Kidney epithelial cell (primary cell): ENCODE measurements around the gene C9orf72. TPM values are rescaled to one million over a fixed set of nuclear protein-coding genes. Genes with fewer than 3 reads are reported as not detected.

Source experiments
- DNase-seq: peaks from one replicate; pipeline ENCODE4 v3.0.0-alpha.2; 2010; ENCODE audit warnings: low read depth
- H3K27me3 ChIP-seq: 2 replicates; pipeline ENCODE4 v1.6.0; 2011; ENCODE audit warnings: low read length; ENCODE audit not compliant: control insufficient read depth, insufficient read depth
- H3K36me3 ChIP-seq: 2 replicates; pipeline ENCODE4 v1.5.1; 2011; ENCODE audit warnings: low read length; ENCODE audit not compliant: control insufficient read depth, insufficient read depth
- H3K4me3 ChIP-seq: 2 replicates; pipeline ENCODE4 v1.5.1; 2011; ENCODE audit warnings: low read depth, mild to moderate bottlenecking, control low read depth, low read length
- CTCF ChIP-seq: IDR thresholded peaks from 2 replicates; pipeline ENCODE4 v1.5.1; 2011; ENCODE audit warnings: mild to moderate bottlenecking, moderate library complexity, low read length, control low read depth, inconsistent platforms; ENCODE audit not compliant: insufficient read depth, poor library complexity, severe bottlenecking
- total RNA-seq: library from RNA; depleted of rRNA; stranded (reverse); fragments of >200 nt; gene quantifications from 2 replicates; pipeline ENCODE4 v1.2.3, GENCODE V29; 2015

The C9orf72 gene
- total RNA-seq, 1 donor from 2014 or later, result 10.2 TPM

DNA sequence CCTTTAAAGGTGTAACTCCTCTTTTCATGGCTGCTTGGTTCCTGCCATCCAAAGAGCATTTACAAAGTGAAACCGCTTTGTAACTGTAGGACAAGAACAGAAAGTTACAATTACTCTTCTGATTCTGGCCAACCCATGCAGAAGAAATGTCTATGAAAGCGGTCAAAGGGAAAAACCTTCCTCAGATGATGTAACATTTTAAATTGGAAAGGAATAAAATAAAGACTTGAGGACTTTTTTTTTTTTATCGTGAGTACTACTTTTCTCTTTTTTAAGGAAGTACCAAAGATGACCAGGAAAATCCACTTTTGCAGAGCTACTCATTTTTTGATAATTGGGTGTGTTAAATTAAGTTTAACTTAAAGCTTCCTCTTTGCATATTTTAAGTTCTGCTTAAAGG lies 13.0 kb upstream of the C9orf72 start:
- TF ChIP-seq CTCF, result no peak
- Histone ChIP-seq H3K4me3 (no peak overlapping the region), H3K36me3 (no peaks in the 10 kb centered on the region), H3K27me3 (no peaks in the 10 kb centered on the region)
- DNase-seq, result no peak

DNA sequence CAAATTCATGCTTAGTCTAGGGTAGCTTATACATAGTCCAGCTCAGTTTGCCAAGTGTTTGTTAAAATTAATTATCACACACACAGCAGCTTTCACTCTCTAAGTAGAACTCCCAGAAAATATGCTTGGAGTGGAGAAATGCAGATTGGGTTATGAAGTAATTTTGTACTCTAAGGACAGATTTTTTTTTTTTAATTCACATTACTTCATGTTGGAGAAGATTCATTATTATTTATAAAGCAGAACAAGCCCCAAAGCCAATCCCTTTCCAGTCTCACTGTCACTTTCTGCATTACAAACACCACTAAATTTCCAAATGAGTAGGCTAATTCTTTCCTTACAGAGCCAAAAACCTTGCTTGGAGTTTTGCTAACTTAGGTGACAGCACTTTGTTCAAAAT lies 11.7 kb upstream of the C9orf72 start:
- TF ChIP-seq CTCF, result no peak
- no peaks in the 10 kb centered on the region for H3K27me3 ChIP-seq
- no peaks in the 10 kb centered on the region for H3K36me3 ChIP-seq
- DNase-seq, result no peak
- no peak overlapping the region for H3K4me3 ChIP-seq

DNA sequence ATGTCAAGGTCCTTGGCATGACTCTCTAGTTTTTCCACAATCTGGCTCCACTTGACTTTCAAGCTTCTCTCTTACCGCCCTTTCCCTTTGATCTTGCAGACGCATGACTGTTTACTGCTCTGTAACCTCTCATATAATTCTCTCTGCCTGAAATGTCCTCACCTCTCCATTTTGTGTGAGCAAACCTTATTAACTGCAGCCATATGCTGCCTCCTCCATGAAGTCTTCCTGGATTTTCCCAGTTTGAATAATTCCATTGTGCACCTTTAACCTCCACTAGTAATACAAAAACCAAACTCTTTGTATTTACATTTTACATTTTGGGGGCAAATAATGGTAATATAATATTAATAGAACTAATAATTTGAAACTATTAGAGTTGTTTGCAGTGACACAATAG lies 9.5 kb upstream of the C9orf72 start:
- Histone ChIP-seq H3K4me3 (no peak overlapping the region), H3K36me3 (no peaks in the 10 kb centered on the region), H3K27me3 (no peaks in the 10 kb centered on the region)
- DNase-seq, result no peak
- TF ChIP-seq CTCF, result no peak

DNA sequence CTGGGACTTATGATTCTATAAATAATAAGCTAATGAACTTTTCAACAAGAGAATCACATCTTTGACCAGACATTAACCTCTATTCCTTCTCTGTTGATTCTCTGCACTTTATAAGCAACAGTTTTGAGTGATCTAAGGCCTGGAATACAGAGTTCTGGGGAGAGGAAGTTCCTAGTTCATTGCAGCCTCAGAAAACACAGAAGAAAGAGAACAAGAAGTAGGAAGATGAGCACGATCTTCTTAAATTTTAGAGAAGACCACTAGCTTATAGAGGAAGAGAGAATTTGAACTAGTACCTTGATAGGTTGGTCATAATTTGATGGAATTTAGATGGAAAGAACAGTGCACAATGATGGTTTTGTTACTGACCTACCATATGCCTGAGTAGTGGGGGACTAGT lies 8.5 kb upstream of the C9orf72 start:
- DNase-seq, result no peak
- no peaks in the 10 kb centered on the region for H3K36me3 ChIP-seq
- no peaks in the 10 kb centered on the region for H3K27me3 ChIP-seq
- TF ChIP-seq CTCF, result no peak
- no peak overlapping the region for H3K4me3 ChIP-seq

- no peaks in the 10 kb centered on the region for H3K36me3 ChIP-seq
- peak overlapping the region; percentile 72 for H3K4me3 ChIP-seq
- no peak for TF ChIP-seq CTCF
- no peaks in the 10 kb centered on the region for H3K27me3 ChIP-seq
- DNase-seq, result peak; percentile 100
These were observed 631 bp upstream of the C9orf72 start for GRCh38 chr9:27573634-27574590.

DNA sequence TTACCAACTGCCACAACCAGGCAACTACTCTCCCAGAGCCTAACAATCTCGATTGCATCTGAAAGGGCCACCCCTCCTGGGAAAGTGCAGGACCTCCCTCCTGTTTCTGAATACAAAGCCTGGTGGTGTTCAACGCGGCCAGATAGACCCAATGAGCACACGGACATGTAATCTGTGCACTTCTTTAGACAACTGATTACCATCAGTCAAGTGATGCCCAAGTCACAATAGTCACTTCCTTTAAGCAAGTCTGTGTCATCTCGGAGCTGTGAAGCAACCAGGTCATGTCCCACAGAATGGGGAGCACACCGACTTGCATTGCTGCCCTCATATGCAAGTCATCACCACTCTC lies 739 bp downstream of the C9orf72 start:
- no peak for TF ChIP-seq CTCF
- no peaks in the 10 kb centered on the region for H3K27me3 ChIP-seq
- H3K36me3 ChIP-seq, result no peaks in the 10 kb centered on the region
- H3K4me3 ChIP-seq, result peak overlapping the region; percentile 72
- no peak for DNase-seq
